Kidney (tissue), 14 donors: ENCODE results near the gene JARID2. TPM values are rescaled to one million over a fixed set of nuclear protein-coding genes. Genes with fewer than 3 reads are reported as not detected.

Experiments
- DNase-seq, 5 donors: peaks; one replicate each; pipeline ENCODE4 v3.0.0-alpha.2; 2013 to 2020
- FAIRE-seq: peaks from 2 replicates; lab custom pipeline; 2012; peaks lifted over from hg19 to GRCh38; lab: Jason Lieb, UNC
- H3K27ac ChIP-seq, 2 donors: one replicate each; pipeline ENCODE4 v1.7.0; 2013; ENCODE audit warnings: low read depth in 2 of 2, low read length in 2 of 2, inconsistent platforms in 1 of 2
- H3K27me3 ChIP-seq: one replicate; pipeline ENCODE4 v1.7.1; 2013; ENCODE audit warnings: low read length, inconsistent platforms; ENCODE audit not compliant: control insufficient read depth, insufficient read depth
- H3K36me3 ChIP-seq, 3 donors: one replicate each; pipeline versions ENCODE4 v1.7.0 to v1.7.1; 2013; ENCODE audit warnings: low read length in 3 of 3, control low read depth in 1 of 3, inconsistent platforms in 1 of 3; ENCODE audit not compliant: insufficient read depth in 3 of 3, control insufficient read depth in 2 of 3
- H3K4me1 ChIP-seq, 3 donors: one replicate each; pipeline versions ENCODE4 v1.7.0 to v1.7.1; 2013; ENCODE audit warnings: low read length in 3 of 3, inconsistent platforms in 1 of 3, low read depth in 1 of 3; ENCODE audit not compliant: control insufficient read depth in 2 of 3, insufficient read depth in 2 of 3
- H3K4me3 ChIP-seq, 3 donors: one replicate each; pipeline versions ENCODE4 v1.7.0 to v1.8.1; 2013; ENCODE audit warnings: low read length in 3 of 3, control low read depth in 1 of 3, inconsistent platforms in 1 of 3
- H3K9ac ChIP-seq, 3 donors: one replicate each; pipeline versions ENCODE4 v1.7.0 to v1.7.1; 2013; ENCODE audit warnings: low read length in 3 of 3, control low read depth in 1 of 3, inconsistent platforms in 1 of 3
- H3K9me3 ChIP-seq, 3 donors: one replicate each; pipeline versions ENCODE4 v1.7.0 to v1.7.1; 2013; ENCODE audit warnings: low read length in 3 of 3, control low read depth in 1 of 3, inconsistent platforms in 1 of 3; ENCODE audit not compliant: control insufficient read depth in 2 of 3, insufficient read depth in 1 of 3
- CTCF ChIP-seq: IDR thresholded peaks from 3 replicates; pipeline ENCODE4 v1.5.1; 2012; ENCODE audit warnings: mild to moderate bottlenecking, moderate library complexity, borderline replicate concordance; ENCODE audit not compliant: insufficient read depth; ENCODE audit errors: extremely low read depth
- intact Hi-C: fragments of 100-400 bp; cut with DNase I; formaldehyde crosslinking; loops from one replicate; pipeline ENCODE4 v1.11.1; 2022
- polyA plus RNA-seq: library from polyadenylated mRNA; stranded (reverse); fragments of 350-450 nt; fragmentation: Illumina TruSeq; extraction: RNeasy Lipid Tissue Mini Kit (QIAGEN cat#74804); gene quantifications from one replicate; pipeline ENCODE4 v1.2.3, GENCODE V29; 2014; ENCODE audit warnings: low read depth, low replicate concordance; ENCODE audit not compliant: insufficient read depth
- total RNA-seq: library from RNA; stranded (reverse); fragmentation: NEBNext Ultra II Directional; extraction: Animal tissue kit (Norgen Biotek cat#: 25700); gene quantifications from one replicate; pipeline ENCODE4 v1.2.1, GENCODE V29; 2021
- donor health status: control.
- donor health status: control.
- donor health status: control.
- donor health status: control.
- donor health status: control.
- donor health status: DM: yes; HTN: yes; CAD: no.
- donor health status: Normal renal cell carcinoma (clear cell type).

JARID2 gene
- total and polyA plus RNA-seq, 2 donors from 2014 or later: 1.8 to 12.3 TPM

- DNase-seq (peak in 1 of 5 donors; percentile 54), FAIRE-seq (no peak)
- no peak overlapping the region for H3K27ac ChIP-seq
- TF ChIP-seq CTCF: no peak
- H3K9me3 ChIP-seq: no peaks in the 10 kb centered on the region
- H3K4me3 ChIP-seq: no peak overlapping the region
- H3K27me3 ChIP-seq: no peaks in the 10 kb centered on the region
- H3K36me3 ChIP-seq: no peaks in the 10 kb centered on the region
- intact Hi-C loops: no loop called here
- peaks cover 22 to 40% (median 33%) of the 10 kb centered on the region in 3 donors for H3K4me1 ChIP-seq
- peak overlapping the region in 1 of 3 donors; percentile 34 for H3K9ac ChIP-seq
These were observed 22.5 kb downstream of the JARID2 start for GRCh38 chr6:15268137-15268908.

GRCh38 chr6:15269011-15269410, 23.1 kb downstream of the JARID2 start:
- no peak for TF ChIP-seq CTCF
- peaks cover 22 to 40% (median 31%) of the 10 kb centered on the region in 3 donors for H3K4me1 ChIP-seq

GRCh38 chr6:15269619-15270018, 23.8 kb downstream of the JARID2 start:
- intact Hi-C loops: no loop called here
- DNase-seq: no peak
- H3K4me1 ChIP-seq: peaks cover 19 to 37% (median 30%) of the 10 kb centered on the region in 3 donors
- H3K9ac ChIP-seq: no peak overlapping the region
- H3K9me3 ChIP-seq: no peaks in the 10 kb centered on the region
- H3K4me3 ChIP-seq: no peak overlapping the region
- H3K27ac ChIP-seq: no peak overlapping the region
- H3K27me3 ChIP-seq: no peaks in the 10 kb centered on the region
- H3K36me3 ChIP-seq: no peaks in the 10 kb centered on the region
- TF ChIP-seq CTCF: no peak
- FAIRE-seq: no peak

More at GRCh38 chr6:15269011-15269410, 23.1 kb downstream of the JARID2 start:
- H3K9me3 ChIP-seq: no peaks in the 10 kb centered on the region
- intact Hi-C loops: no loop called here
- H3K9ac ChIP-seq: no peak overlapping the region
- no peak overlapping the region for H3K4me3 ChIP-seq
- DNase-seq (no peak), FAIRE-seq (no peak)
- H3K36me3 ChIP-seq: no peaks in the 10 kb centered on the region
- H3K27me3 ChIP-seq: no peaks in the 10 kb centered on the region
- H3K27ac ChIP-seq: no peak overlapping the region
